ENCODE measurements around the gene PTPN20.

PTPN20 gene

GRCh38 chr10:47024046-47024322 lies 112.8 kb downstream of the PTPN20 start:
- no peaks in the 10 kb centered on the region for H4K20me1 ChIP-seq (ENCODE audit: control insufficient read depth, insufficient read depth, low read depth, low read length)
- H3F3A ChIP-seq (ENCODE audit: control insufficient read depth, insufficient read depth): no peaks in the 10 kb centered on the region
- no peak for TF ChIP-seq EZH2phosphoT487 (IDR thresholded peaks at IDR 0.05; ENCODE audit: borderline replicate concordance, low read length)
- TF ChIP-seq CTCF (IDR thresholded peaks at IDR 0.05; ENCODE audit: low read depth, low read length, poor library complexity, severe bottlenecking): no peak
- no peak overlapping the region for H3K4me2 ChIP-seq (ENCODE audit: low read length)
- no peaks in the 10 kb centered on the region for H3K4me1 ChIP-seq (ENCODE audit: control insufficient read depth, low read length)
- no peaks in the 10 kb centered on the region for H3K9me3 ChIP-seq (ENCODE audit: control insufficient read depth, insufficient read depth, low read length)
- H3K36me3 ChIP-seq (ENCODE audit: control insufficient read depth, low read length): no peaks in the 10 kb centered on the region
- no peaks in the 10 kb centered on the region for H3K79me2 ChIP-seq (ENCODE audit: control insufficient read depth, low read length)
- H3K27ac ChIP-seq (ENCODE audit: low read depth, low read length): no peak overlapping the region
- H3K9me2 ChIP-seq (replicated peaks; ENCODE audit: control insufficient read depth, low read length): no peaks in the 10 kb centered on the region
- H3K4me3 ChIP-seq (ENCODE audit: low read length): no peak overlapping the region
- no peaks in the 10 kb centered on the region for H3K27me3 ChIP-seq (ENCODE audit: control insufficient read depth, low read length)

- Histone ChIP-seq H3K27me3 (ENCODE audit: control insufficient read depth, low read length) (no peaks in the 10 kb centered on the region), H3K4me1 (ENCODE audit: control insufficient read depth, low read length) (no peaks in the 10 kb centered on the region), H3K27ac (ENCODE audit: low read depth, low read length) (no peak overlapping the region), H3K9me3 (ENCODE audit: control insufficient read depth, insufficient read depth, low read length) (no peaks in the 10 kb centered on the region), H3F3A (ENCODE audit: control insufficient read depth, insufficient read depth) (no peaks in the 10 kb centered on the region), H3K36me3 (ENCODE audit: control insufficient read depth, low read length) (no peaks in the 10 kb centered on the region), H4K20me1 (ENCODE audit: control insufficient read depth, insufficient read depth, low read depth, low read length) (no peaks in the 10 kb centered on the region), H3K79me2 (ENCODE audit: control insufficient read depth, low read length) (no peaks in the 10 kb centered on the region), H3K9me2 (replicated peaks; ENCODE audit: control insufficient read depth, low read length) (no peaks in the 10 kb centered on the region), H3K4me2 (ENCODE audit: low read length) (no peak overlapping the region), H3K4me3 (ENCODE audit: low read length) (no peak overlapping the region)
- TF ChIP-seq EZH2phosphoT487 (IDR thresholded peaks at IDR 0.05; ENCODE audit: borderline replicate concordance, low read length): no peak
- peak; percentile 92 for TF ChIP-seq CTCF (IDR thresholded peaks at IDR 0.05; ENCODE audit: low read depth, low read length, poor library complexity, severe bottlenecking)
These were observed 113.4 kb downstream of the PTPN20 start for GRCh38 chr10:47024399-47025252.

GRCh38 chr10:47025253-47025539 lies 114.0 kb downstream of the PTPN20 start:
- Histone ChIP-seq H3K9me3 (ENCODE audit: control insufficient read depth, insufficient read depth, low read length) (no peaks in the 10 kb centered on the region), H3K4me1 (ENCODE audit: control insufficient read depth, low read length) (no peaks in the 10 kb centered on the region), H3K27me3 (ENCODE audit: control insufficient read depth, low read length) (no peaks in the 10 kb centered on the region), H3K4me2 (ENCODE audit: low read length) (no peak overlapping the region), H3K36me3 (ENCODE audit: control insufficient read depth, low read length) (no peaks in the 10 kb centered on the region), H3F3A (ENCODE audit: control insufficient read depth, insufficient read depth) (no peaks in the 10 kb centered on the region), H4K20me1 (ENCODE audit: control insufficient read depth, insufficient read depth, low read depth, low read length) (no peaks in the 10 kb centered on the region), H3K27ac (ENCODE audit: low read depth, low read length) (no peak overlapping the region), H3K4me3 (ENCODE audit: low read length) (no peak overlapping the region), H3K9me2 (replicated peaks; ENCODE audit: control insufficient read depth, low read length) (no peaks in the 10 kb centered on the region), H3K79me2 (ENCODE audit: control insufficient read depth, low read length) (no peaks in the 10 kb centered on the region)
- TF ChIP-seq EZH2phosphoT487 (IDR thresholded peaks at IDR 0.05; ENCODE audit: borderline replicate concordance, low read length) (no peak), CTCF (IDR thresholded peaks at IDR 0.05; ENCODE audit: low read depth, low read length, poor library complexity, severe bottlenecking) (no peak)
